GM12864 (cell line): Measurements from ENCODE around the gene KCNQ5.

ENCODE experiments used
- DNase-seq: peaks from one replicate; pipeline ENCODE4 v3.0.0-alpha.2; 2011; ENCODE audit warnings: low read depth
- H3K4me3 ChIP-seq: 2 replicates; pipeline ENCODE4 v1.5.1; 2011; ENCODE audit warnings: mild to moderate bottlenecking, low read depth, low read length, control low read depth
- CTCF ChIP-seq: IDR thresholded peaks from 2 replicates; pipeline ENCODE4 v1.5.1; 2011; ENCODE audit warnings: low read depth, mild to moderate bottlenecking, moderate library complexity, low read length, control low read depth, inconsistent platforms; ENCODE audit errors: missing control alignments

Gene KCNQ5

GRCh38 chr6:72699159-72699558, 77.3 kb downstream of the KCNQ5 start:
- TF ChIP-seq CTCF, result no peak
- no peak overlapping the region for H3K4me3 ChIP-seq
- DNase-seq, result no peak

- H3K4me3 ChIP-seq, result no peak overlapping the region
- no peak for TF ChIP-seq CTCF
- no peak for DNase-seq
Measured at GRCh38 chr6:72702421-72702820, 80.6 kb downstream of the KCNQ5 start.

- no peak for TF ChIP-seq CTCF
- H3K4me3 ChIP-seq, result no peak overlapping the region
- DNase-seq, result no peak
Measured at GRCh38 chr6:72703093-72703492, 81.2 kb downstream of the KCNQ5 start.

GRCh38 chr6:72704979-72705378, 83.1 kb downstream of the KCNQ5 start:
- no peak overlapping the region for H3K4me3 ChIP-seq
- no peak for DNase-seq
- no peak for TF ChIP-seq CTCF

DNA sequence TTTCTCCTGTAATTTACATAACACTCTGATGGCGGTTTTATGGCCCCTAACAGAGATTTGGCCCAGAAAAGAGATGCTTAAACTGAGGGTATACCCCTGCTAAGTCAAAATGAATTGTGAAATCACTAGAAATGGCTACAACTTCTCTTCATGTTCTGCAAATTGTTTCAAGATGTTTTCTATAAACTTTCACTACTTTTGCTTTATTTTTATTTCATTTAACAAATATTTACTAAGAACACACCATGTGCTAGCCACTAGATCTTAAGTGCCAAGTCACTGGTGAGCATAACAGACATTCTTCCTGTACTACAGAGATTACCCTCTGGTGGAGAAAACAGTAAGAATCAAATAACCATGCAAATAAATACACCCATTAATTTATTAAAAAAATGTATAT, 87.6 kb downstream of the KCNQ5 start:
- no peak for TF ChIP-seq CTCF
- no peak overlapping the region for H3K4me3 ChIP-seq
- DNase-seq, result no peak

DNA sequence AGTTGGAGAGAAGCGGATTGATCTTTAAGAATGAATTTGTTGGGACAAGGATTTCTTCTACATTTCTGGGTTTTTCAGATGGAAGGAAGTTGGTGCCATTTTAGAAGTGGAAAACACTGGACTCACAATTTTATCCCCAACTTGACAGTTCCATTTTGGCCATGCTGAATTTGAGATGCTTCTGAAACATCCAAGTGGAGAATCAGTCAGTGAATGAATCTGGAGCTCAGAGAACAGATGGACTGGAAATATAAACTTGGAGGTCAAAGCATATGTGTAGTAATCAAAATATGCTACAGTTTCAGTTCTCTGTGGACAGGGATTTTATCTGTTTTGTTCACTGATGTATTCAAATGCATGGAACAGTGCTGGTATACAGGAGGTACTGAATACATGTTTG, 89.9 kb downstream of the KCNQ5 start:
- no peak for DNase-seq
- TF ChIP-seq CTCF, result no peak
- no peak overlapping the region for H3K4me3 ChIP-seq

DNA sequence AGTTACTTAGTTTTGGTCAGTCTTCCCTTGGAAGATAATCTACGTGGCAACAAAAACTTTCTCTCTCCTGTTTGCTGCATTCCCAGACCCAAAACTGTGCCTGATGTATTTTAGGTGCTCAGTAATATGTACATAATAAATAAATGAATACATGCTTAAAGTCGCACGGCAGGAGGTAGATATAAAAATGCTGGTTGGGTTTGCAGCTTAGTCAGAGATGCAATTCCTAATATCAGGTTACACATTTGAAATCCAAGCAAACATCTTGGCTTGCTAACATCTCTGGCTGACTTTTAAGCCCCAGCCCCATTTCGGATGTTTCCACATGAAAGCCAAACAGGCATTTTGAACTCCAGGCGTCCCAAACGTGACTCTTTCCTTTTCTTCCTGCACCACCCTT, 91.0 kb downstream of the KCNQ5 start:
- DNase-seq, result no peak
- TF ChIP-seq CTCF, result no peak
- H3K4me3 ChIP-seq, result no peak overlapping the region
